Memory B cell (primary cell): ENCODE measurements around the gene DIS3L2.
A peak's percentile ranks its signal among the peaks of the same experiment; 100 is the strongest.

Source experiments
- ATAC-seq: fragments of 150-1000 bp; cut with Tn5 transposase; 2 replicates; pipeline ENCODE4 v1.10.0; 2021; ENCODE audit warnings: low read depth, mild to moderate bottlenecking, moderate library complexity
- DNase-seq, 2 donors: peaks; one replicate each; pipeline ENCODE4 v3.0.0; 2022; ENCODE audit warnings: low spot score in 2 of 2
- H3K27ac Mint-ChIP-seq: one replicate; pipeline ENCODE4 v1.8.0; 2022; ENCODE audit warnings: mild to moderate bottlenecking, moderate library complexity, mixed read lengths
- H3K27me3 Mint-ChIP-seq: one replicate; pipeline ENCODE4 v1.8.0; 2022; ENCODE audit warnings: mixed read lengths
- H3K36me3 Mint-ChIP-seq: one replicate; pipeline ENCODE4 v1.8.0; 2022; ENCODE audit warnings: mild to moderate bottlenecking, mixed read lengths
- H3K4me1 Mint-ChIP-seq: one replicate; pipeline ENCODE4 v1.8.0; 2022; ENCODE audit warnings: mixed read lengths
- H3K4me3 Mint-ChIP-seq: one replicate; pipeline ENCODE4 v1.8.0; 2022; ENCODE audit warnings: mild to moderate bottlenecking, moderate library complexity, mixed read lengths
- H3K9me3 Mint-ChIP-seq: one replicate; pipeline ENCODE4 v1.8.0; 2022; ENCODE audit warnings: mixed read lengths

Gene DIS3L2

DNA sequence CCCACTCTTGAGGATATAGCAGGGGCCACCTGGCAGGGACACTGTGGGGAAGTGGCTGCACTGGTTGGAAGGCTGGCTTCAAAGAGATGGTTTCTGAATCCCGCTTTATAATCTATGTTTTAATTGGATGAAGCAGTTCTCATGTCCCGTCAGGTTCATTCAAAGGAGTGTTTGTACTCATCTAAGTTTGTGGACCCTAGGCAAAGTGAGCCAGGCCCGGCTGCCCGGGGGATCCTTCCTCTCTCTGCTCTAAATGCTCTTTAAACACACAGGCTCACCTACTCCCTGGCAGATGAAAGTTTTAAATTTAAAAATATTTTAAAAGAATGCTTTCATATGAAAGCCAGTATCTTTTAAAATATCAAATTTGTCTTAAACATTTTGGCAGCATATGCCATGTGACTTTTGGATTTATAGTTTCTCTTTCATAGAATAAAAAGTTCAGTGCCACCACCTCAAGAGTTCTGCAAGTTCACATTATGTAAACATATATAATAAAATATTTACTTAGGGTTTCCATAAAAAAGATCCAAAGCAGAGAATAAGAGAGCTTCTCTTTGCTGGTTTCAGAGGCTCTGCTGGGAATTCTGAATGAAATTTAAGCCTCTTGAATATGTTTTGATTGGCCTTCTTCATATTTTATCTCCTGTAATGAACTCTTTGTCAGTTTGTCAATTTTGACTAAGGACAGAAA, 273.6 kb downstream of the DIS3L2 start:
- Mint-ChIP-seq H3K9me3 (no peaks in the 10 kb centered on the region), H3K36me3 (peaks cover 24% of the 10 kb centered on the region), H3K27me3 (no peaks in the 10 kb centered on the region), H3K4me1 (peaks cover 5% of the 10 kb centered on the region), H3K27ac (no peak overlapping the region), H3K4me3 (no peak overlapping the region)
- DNase-seq (no peak), ATAC-seq (no peak)

DNA sequence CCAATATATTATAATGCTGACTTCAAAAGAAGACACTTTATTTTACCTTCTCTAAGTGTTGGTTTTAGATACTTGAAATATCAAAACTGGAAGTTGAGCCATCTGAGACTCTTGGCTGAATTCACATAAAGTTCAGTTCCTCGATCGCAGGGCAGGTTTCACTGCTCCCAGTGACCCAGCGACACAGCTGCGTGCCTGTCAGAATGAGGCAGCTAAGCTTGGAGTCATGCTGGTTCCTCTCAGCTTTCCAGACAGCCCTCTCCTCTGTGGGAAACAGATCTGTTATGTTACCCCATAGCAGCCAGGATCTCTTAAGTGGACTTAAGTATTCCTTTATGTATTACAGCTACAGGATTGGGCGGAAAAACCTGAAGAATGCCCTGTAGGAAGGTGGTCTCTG, 274.2 kb downstream of the DIS3L2 start:
- DNase-seq = no peak
- peaks cover 5% of the 10 kb centered on the region for H3K4me1 Mint-ChIP-seq
- no peaks in the 10 kb centered on the region for H3K27me3 Mint-ChIP-seq
- no peak overlapping the region for H3K4me3 Mint-ChIP-seq
- no peaks in the 10 kb centered on the region for H3K9me3 Mint-ChIP-seq
- no peak overlapping the region for H3K27ac Mint-ChIP-seq
- H3K36me3 Mint-ChIP-seq = peaks cover 25% of the 10 kb centered on the region
- no peak for ATAC-seq

DNA sequence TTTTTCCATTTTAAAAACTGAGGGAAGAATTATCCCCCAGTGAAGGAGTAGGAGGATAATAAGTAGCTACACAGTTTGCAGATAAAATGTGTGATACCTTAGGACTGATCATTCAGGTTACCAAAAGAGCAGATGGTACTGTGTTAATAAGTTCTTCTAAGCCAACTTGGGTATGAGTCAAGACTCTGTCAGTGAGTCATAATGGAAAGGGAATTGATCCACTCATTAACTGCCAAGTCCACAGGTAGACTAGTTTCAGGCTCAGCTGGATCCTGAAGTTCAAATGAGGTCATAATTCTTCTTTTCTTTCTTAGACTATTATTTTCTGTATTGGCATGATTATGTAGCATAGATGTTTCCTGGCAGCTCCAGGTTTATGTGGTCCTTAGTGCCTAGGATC, 274.7 kb downstream of the DIS3L2 start:
- H3K9me3 Mint-ChIP-seq = no peaks in the 10 kb centered on the region
- peaks cover 28% of the 10 kb centered on the region for H3K36me3 Mint-ChIP-seq
- no peak for ATAC-seq
- no peak for DNase-seq
- H3K4me3 Mint-ChIP-seq = no peak overlapping the region
- H3K27me3 Mint-ChIP-seq = no peaks in the 10 kb centered on the region
- H3K27ac Mint-ChIP-seq = no peak overlapping the region
- H3K4me1 Mint-ChIP-seq = peaks cover 5% of the 10 kb centered on the region

- DNase-seq (no peak), ATAC-seq (no peak)
- Mint-ChIP-seq H3K27me3 (no peaks in the 10 kb centered on the region), H3K36me3 (peaks cover 31% of the 10 kb centered on the region), H3K4me3 (no peak overlapping the region), H3K27ac (peak overlapping the region; percentile 9), H3K4me1 (no peaks in the 10 kb centered on the region), H3K9me3 (no peaks in the 10 kb centered on the region)
Observed at GRCh38 chr2:232237464-232237863, 276.0 kb downstream of the DIS3L2 start.

- Mint-ChIP-seq H3K36me3 (peaks cover 29% of the 10 kb centered on the region), H3K4me1 (no peaks in the 10 kb centered on the region), H3K27me3 (no peaks in the 10 kb centered on the region), H3K9me3 (no peaks in the 10 kb centered on the region), H3K4me3 (no peak overlapping the region), H3K27ac (peak overlapping the region; percentile 9)
- no peak for ATAC-seq
- no peak for DNase-seq
Observed at GRCh38 chr2:232238108-232238507, 276.6 kb downstream of the DIS3L2 start.

DNA sequence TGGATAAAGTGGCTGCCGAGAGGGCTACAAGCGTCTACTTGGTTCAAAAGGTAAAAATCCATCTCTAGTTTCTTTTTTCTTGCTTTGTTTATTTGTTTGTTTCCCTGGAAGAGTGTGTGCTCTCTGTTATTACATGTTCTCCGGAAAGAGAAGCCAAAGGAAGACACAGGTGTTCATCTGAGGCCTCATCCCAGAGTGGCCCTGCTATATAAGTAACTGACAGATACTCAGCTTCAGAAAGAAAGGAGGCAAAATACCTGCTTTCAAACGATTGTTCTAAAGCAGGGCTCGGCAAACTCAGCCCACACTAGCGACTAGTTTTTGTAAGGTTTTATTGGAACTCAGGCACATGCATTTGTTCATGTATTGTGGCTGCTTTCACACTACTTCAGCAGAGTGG, 277.1 kb downstream of the DIS3L2 start:
- H3K4me3 Mint-ChIP-seq = no peak overlapping the region
- DNase-seq (no peak), ATAC-seq (no peak)
- no peaks in the 10 kb centered on the region for H3K27me3 Mint-ChIP-seq
- no peaks in the 10 kb centered on the region for H3K4me1 Mint-ChIP-seq
- H3K36me3 Mint-ChIP-seq = peaks cover 29% of the 10 kb centered on the region
- H3K27ac Mint-ChIP-seq = no peak overlapping the region
- no peaks in the 10 kb centered on the region for H3K9me3 Mint-ChIP-seq

GRCh38 chr2:232239951-232240681, 278.6 kb downstream of the DIS3L2 start:
- Mint-ChIP-seq H3K9me3 (no peaks in the 10 kb centered on the region), H3K4me1 (no peaks in the 10 kb centered on the region), H3K27me3 (no peaks in the 10 kb centered on the region), H3K36me3 (peaks cover 29% of the 10 kb centered on the region), H3K4me3 (no peak overlapping the region), H3K27ac (no peak overlapping the region)
- DNase-seq (no peak), ATAC-seq (no peak)

DNA sequence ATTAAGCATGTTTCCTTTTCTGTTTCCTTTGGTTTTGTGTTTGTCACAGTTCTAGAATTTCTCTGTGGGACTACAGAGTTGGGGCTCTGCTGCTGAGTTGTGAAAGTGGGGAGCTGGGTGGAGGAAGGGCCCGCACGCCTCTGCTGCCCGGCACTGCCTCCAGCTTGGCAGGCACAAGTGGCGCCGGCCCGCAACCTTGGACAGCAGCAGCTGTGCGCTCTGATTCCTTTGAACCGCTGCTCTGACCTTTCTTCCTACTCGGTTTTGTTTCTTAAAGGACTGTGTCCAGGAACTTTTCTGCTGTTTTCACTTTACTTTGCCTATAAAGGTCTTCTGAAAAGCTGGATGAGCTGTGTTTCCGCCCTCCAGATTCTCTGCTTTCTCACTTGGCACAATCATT, 279.4 kb downstream of the DIS3L2 start:
- peak overlapping the region; percentile 16 for H3K27ac Mint-ChIP-seq
- DNase-seq = no peak
- no peak overlapping the region for H3K4me3 Mint-ChIP-seq
- no peaks in the 10 kb centered on the region for H3K27me3 Mint-ChIP-seq
- no peak for ATAC-seq
- H3K4me1 Mint-ChIP-seq = no peaks in the 10 kb centered on the region
- peaks cover 29% of the 10 kb centered on the region for H3K36me3 Mint-ChIP-seq
- H3K9me3 Mint-ChIP-seq = no peaks in the 10 kb centered on the region

GRCh38 chr2:232242316-232242715, 280.8 kb downstream of the DIS3L2 start:
- ATAC-seq (no peak), DNase-seq (no peak)
- Mint-ChIP-seq H3K36me3 (peaks cover 26% of the 10 kb centered on the region), H3K9me3 (no peaks in the 10 kb centered on the region), H3K27ac (no peak overlapping the region), H3K27me3 (no peaks in the 10 kb centered on the region), H3K4me3 (no peak overlapping the region), H3K4me1 (no peaks in the 10 kb centered on the region)

DNA sequence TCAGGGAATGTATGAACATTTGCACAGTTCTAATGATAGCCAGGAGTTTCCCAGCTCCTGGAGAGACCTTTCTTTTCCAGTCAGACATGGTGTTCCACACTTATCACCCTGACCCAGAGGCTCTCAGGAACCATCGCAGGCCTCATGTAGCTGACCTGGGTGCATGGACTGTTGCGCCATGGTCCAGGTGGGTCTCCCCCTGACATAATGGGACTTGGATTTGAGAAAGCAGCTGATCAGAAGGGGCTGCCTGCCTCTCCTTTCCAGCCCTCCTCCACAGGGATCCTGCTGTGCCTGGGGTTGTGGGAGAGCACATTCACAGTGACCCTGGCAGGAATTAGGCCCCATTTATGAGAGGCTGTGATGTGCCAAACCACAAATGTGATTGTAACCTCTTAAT, 283.6 kb downstream of the DIS3L2 start:
- Mint-ChIP-seq H3K4me1 (no peaks in the 10 kb centered on the region), H3K4me3 (no peak overlapping the region), H3K27me3 (no peaks in the 10 kb centered on the region), H3K36me3 (peaks cover 17% of the 10 kb centered on the region), H3K27ac (no peak overlapping the region), H3K9me3 (no peaks in the 10 kb centered on the region)
- no peak for DNase-seq
- ATAC-seq = no peak

GRCh38 chr2:232246245-232246644, 284.7 kb downstream of the DIS3L2 start:
- Mint-ChIP-seq H3K4me1 (no peaks in the 10 kb centered on the region), H3K27me3 (no peaks in the 10 kb centered on the region), H3K36me3 (peaks cover 23% of the 10 kb centered on the region), H3K27ac (no peak overlapping the region), H3K4me3 (no peak overlapping the region), H3K9me3 (no peaks in the 10 kb centered on the region)
- no peak for DNase-seq
- no peak for ATAC-seq

DNA sequence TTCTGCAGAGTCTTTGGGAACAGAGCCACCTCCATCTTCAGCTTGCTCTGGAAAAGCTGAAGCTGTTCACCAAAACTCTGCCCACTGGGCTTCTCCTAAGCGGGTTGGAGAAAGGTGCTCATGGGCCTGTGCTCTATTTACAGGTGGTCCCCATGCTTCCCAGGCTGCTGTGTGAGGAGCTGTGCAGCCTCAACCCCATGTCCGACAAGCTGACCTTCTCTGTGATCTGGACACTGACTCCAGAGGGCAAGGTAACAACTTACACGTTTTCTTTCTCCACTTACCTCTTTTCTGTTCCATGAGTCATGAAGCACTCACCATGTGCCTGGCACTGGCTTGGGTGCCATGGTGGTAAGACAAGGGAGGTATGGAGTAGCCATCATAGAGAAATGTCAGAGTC, 287.6 kb downstream of the DIS3L2 start:
- no peak overlapping the region for H3K27ac Mint-ChIP-seq
- H3K4me1 Mint-ChIP-seq = no peaks in the 10 kb centered on the region
- no peaks in the 10 kb centered on the region for H3K9me3 Mint-ChIP-seq
- H3K4me3 Mint-ChIP-seq = no peak overlapping the region
- DNase-seq (no peak), ATAC-seq (no peak)
- no peaks in the 10 kb centered on the region for H3K27me3 Mint-ChIP-seq
- peaks cover 24% of the 10 kb centered on the region for H3K36me3 Mint-ChIP-seq

GRCh38 chr2:232250246-232251175, 289.0 kb downstream of the DIS3L2 start:
- Mint-ChIP-seq H3K27ac (no peak overlapping the region), H3K4me3 (no peak overlapping the region), H3K4me1 (no peaks in the 10 kb centered on the region), H3K27me3 (no peaks in the 10 kb centered on the region), H3K9me3 (no peaks in the 10 kb centered on the region), H3K36me3 (peaks cover 32% of the 10 kb centered on the region)
- DNase-seq (no peak), ATAC-seq (no peak)

DNA sequence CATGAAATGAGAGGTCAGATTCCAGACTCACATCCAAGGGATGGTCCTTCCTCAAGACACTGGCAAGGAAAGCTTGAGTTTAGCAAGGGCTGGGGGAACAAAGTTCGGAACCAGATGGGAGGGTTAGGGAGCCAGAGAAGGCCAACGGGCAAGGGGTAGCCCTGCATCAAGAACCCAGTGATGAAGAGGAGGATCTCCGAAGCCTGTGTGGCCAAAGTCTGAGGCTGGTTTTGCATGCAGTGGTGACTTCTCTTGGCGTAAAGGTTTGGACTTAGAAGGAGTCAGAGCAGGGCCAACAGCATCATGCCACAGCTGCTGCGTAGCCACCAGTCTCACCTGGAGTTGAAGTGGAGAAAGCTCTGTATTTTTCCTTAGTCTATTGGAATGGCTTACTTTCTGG, 293.5 kb downstream of the DIS3L2 start:
- no peak overlapping the region for H3K4me3 Mint-ChIP-seq
- no peak for ATAC-seq
- H3K27me3 Mint-ChIP-seq = no peaks in the 10 kb centered on the region
- no peaks in the 10 kb centered on the region for H3K9me3 Mint-ChIP-seq
- H3K4me1 Mint-ChIP-seq = peaks cover 2% of the 10 kb centered on the region
- peaks cover 42% of the 10 kb centered on the region for H3K36me3 Mint-ChIP-seq
- no peak overlapping the region for H3K27ac Mint-ChIP-seq
- DNase-seq = no peak
